GM23248 (cell line): ENCODE data around the gene NAPG. TPM values are rescaled to one million over a fixed set of nuclear protein-coding genes. Genes with fewer than 3 reads are reported as not detected.
"Not testable (repeated sequence)": the region's sequence is repeated elsewhere in the genome, so short reads cannot be mapped to it uniquely, and the experiment has no call there.

Experiments
- DNase-seq: peaks from one replicate; pipeline ENCODE4 v3.0.0-alpha.2; 2015
- H2AFZ ChIP-seq: fragments of 200-600 bp; sonication (generic); 2 replicates; pipeline ENCODE4 v1.6.1; 2016; ENCODE audit warnings: antibody characterized with exemption
- H3F3A ChIP-seq: fragments of 200-600 bp; sonication (generic); 2 replicates; pipeline ENCODE4 v1.6.1; 2016; ENCODE audit warnings: mild to moderate bottlenecking, antibody characterized with exemption, mixed run types; ENCODE audit not compliant: insufficient read depth
- H3K27ac ChIP-seq: fragments of 200-600 bp; sonication (generic); 2 replicates; pipeline ENCODE4 v1.5.1; 2016; ENCODE audit warnings: mild to moderate bottlenecking
- H3K27me3 ChIP-seq: fragments of 200-600 bp; sonication (generic); replicated peaks from 2 replicates; pipeline ENCODE4 v1.6.1; 2016; ENCODE audit warnings: mild to moderate bottlenecking; ENCODE audit not compliant: insufficient read depth
- H3K36me3 ChIP-seq: fragments of 200-600 bp; sonication (generic); 2 replicates; pipeline ENCODE4 v1.6.1; 2016; ENCODE audit warnings: low read depth, mild to moderate bottlenecking
- H3K4me1 ChIP-seq: fragments of 200-600 bp; sonication (generic); 2 replicates; pipeline ENCODE4 v1.6.1; 2016; ENCODE audit warnings: mild to moderate bottlenecking; ENCODE audit not compliant: insufficient read depth
- H3K4me2 ChIP-seq: fragments of 200-600 bp; sonication (generic); one replicate; pipeline ENCODE4 v1.6.1; 2016; ENCODE audit warnings: mild to moderate bottlenecking; ENCODE audit not compliant: unreplicated experiment
- H3K4me3 ChIP-seq: fragments of 200-600 bp; sonication (generic); 2 replicates; pipeline ENCODE4 v1.5.1; 2016; ENCODE audit warnings: mild to moderate bottlenecking
- H3K79me2 ChIP-seq: fragments of 200-600 bp; sonication (generic); 2 replicates; pipeline ENCODE4 v1.6.1; 2016; ENCODE audit warnings: mild to moderate bottlenecking; ENCODE audit not compliant: insufficient read depth
- H3K9ac ChIP-seq: fragments of 200-600 bp; sonication (generic); 2 replicates; pipeline ENCODE4 v1.6.1; 2016; ENCODE audit warnings: mild to moderate bottlenecking
- H3K9me2 ChIP-seq: fragments of 200-600 bp; sonication (generic); 2 replicates; pipeline ENCODE4 v1.6.1; 2016; ENCODE audit warnings: mixed run types, mild to moderate bottlenecking, moderate library complexity; ENCODE audit not compliant: insufficient read depth
- H3K9me3 ChIP-seq: fragments of 200-600 bp; sonication (generic); one replicate; pipeline ENCODE4 v1.6.1; 2017; ENCODE audit warnings: low read depth
- H4K20me1 ChIP-seq: fragments of 200-600 bp; sonication (generic); 2 replicates; pipeline ENCODE4 v1.6.0; 2016; ENCODE audit not compliant: insufficient read depth
- EZH2 ChIP-seq: fragments of 200-600 bp; sonication (generic); IDR thresholded peaks from 2 replicates; pipeline ENCODE4 v1.6.1; 2018; ENCODE audit warnings: antibody characterized with exemption, mild to moderate bottlenecking; ENCODE audit not compliant: insufficient read depth, poor library complexity, severe bottlenecking
- EZH2phosphoT487 ChIP-seq: fragments of 200-600 bp; sonication (generic); IDR thresholded peaks from 2 replicates; pipeline ENCODE4 v1.6.1; 2018; ENCODE audit warnings: antibody characterized with exemption, moderate library complexity, mild to moderate bottlenecking, low read depth; ENCODE audit not compliant: insufficient read depth
- WGBS, 2 experiments: methylation state at CpG; one replicate each; pipeline ENCODE4 v1.1.6; 2015 to 2017; ENCODE audit warnings: low lambda C conversion rate in 2 of 2, low coverage in 1 of 2; ENCODE audit errors: missing lambda C conversion rate in 2 of 2; 5-methylcytosine and 5-hydroxymethylcytosine counted together
- in situ Hi-C: fragments of 300-500 bp; cut with MboI; formaldehyde crosslinking; loops from 2 replicates; pipeline ENCODE4 v1.15.0; 2020
- polyA plus RNA-seq: library from polyadenylated mRNA; unstranded; fragments of >200 nt; fragmentation: Nextera tagmentation; extraction: Ambion mirVana; gene quantifications from 2 replicates; pipeline ENCODE4 v1.2.1, GENCODE V29; 2016
- total RNA-seq: library from RNA; depleted of rRNA; stranded (reverse); fragments of >200 nt; shearing (Covaris generic); gene quantifications from 2 replicates; pipeline ENCODE4 v1.2.3, GENCODE V29; 2014

Gene NAPG
- total and polyA plus RNA-seq, 2 experiments from 2014 or later, result 24.5 to 33.6 TPM

DNA sequence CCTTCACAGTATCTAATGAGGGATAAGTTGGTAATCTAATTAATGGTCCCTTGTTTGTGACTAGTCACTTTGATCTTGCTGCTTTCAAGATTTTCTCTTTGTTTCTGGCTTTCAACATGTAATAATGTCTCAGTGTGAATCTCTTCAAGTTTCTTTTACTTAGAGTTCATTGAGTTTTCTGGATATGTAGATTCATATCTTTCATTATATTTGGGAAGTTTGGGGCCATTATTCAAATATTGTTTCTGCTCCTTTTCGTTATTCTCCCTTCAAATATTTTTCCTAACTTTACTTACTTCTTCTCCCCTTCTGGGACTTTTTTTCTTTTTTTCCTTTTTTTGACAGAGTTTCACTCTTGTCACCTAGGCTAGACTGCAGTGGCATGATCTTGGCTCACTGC, 21.1 kb upstream of the NAPG start:
- Histone ChIP-seq H3K4me1 (0 out of 2 replicates have a peak, but pooled peaks cover 4% of the 10 kb centered on the region), H3K9me3 (no peaks in the 10 kb centered on the region), H3K27ac (no peak overlapping the region), H2AFZ (no peak overlapping the region), H3K79me2 (no peaks in the 10 kb centered on the region), H3K36me3 (no peaks in the 10 kb centered on the region), H3K27me3 (no peaks in the 10 kb centered on the region), H3K4me3 (no peak overlapping the region), H3K4me2 (no peak overlapping the region), H4K20me1 (no peaks in the 10 kb centered on the region), H3K9ac (no peak overlapping the region), H3K9me2 (no peaks in the 10 kb centered on the region), H3F3A (no peaks in the 10 kb centered on the region)
- DNase-seq, result no peak
- in situ Hi-C loops, result loop anchor here (25.0 kb wide), 1 partner anchor 817 kb away; no protein-coding TSS in a partner anchor
- TF ChIP-seq EZH2phosphoT487, result no peak
- TF ChIP-seq EZH2, result no peak
- 6 to 7% methylated on average over 1 of the region's 1 CpG for WGBS, 2 experiments

DNA sequence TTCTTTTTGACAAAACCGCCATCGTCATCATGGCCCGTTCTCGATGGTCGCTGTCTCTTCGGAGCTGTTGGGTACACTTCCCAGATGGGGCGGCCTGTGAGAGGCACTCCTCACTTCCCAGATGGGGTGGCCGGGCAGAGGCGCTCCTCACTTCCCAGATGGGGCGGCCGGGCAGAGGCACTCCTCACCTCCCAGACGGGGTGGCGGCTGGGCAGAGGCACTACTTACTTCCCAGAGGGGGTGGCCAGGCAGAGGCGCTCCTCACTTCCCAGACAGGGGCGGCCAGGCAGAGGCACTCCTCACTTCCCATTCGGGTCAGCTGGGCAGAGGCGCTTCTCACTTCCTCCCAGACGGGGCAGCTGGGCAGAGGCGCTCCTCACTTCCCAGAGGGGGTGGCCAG, 19.9 kb upstream of the NAPG start:
- not testable (repeated sequence) for H3K36me3 ChIP-seq, H3K9me3 ChIP-seq, H4K20me1 ChIP-seq, H3K27me3 ChIP-seq, DNase-seq, H3K79me2 ChIP-seq, H3K9me2 ChIP-seq, H3F3A ChIP-seq, H3K4me3 ChIP-seq, H3K9ac ChIP-seq, H3K4me1 ChIP-seq, H3K4me2 ChIP-seq, H2AFZ ChIP-seq, H3K27ac ChIP-seq
- in situ Hi-C loops, result loop anchor here (25.0 kb wide), 1 partner anchor 819 kb away; no protein-coding TSS in a partner anchor
- 78 to 83% methylated on average over 10 to 19 of the region's 19 CpGs for WGBS, 2 experiments

DNA sequence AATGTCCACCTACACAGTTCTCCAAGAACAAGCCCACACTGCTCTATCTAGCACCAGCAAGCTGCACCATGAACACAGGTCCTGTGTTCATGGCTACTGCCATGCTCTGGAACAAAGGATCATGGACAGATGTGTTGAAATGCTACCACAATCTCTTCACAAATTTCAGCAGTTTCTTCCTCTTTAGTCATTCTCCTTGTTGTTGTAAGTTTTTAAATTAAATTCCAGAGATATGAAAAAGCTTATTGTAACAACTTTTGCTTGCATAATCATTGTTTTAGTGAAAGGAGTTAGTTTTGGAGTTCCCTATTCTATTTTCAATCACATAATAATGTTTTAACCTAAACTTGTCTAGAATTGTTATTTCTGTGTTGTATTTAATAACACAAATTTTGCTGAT, 17.2 kb upstream of the NAPG start:
- no peak for DNase-seq
- H3F3A ChIP-seq, result no peaks in the 10 kb centered on the region
- TF ChIP-seq EZH2 (no peak), EZH2phosphoT487 (no peak)
- H3K36me3 ChIP-seq, result no peaks in the 10 kb centered on the region
- H3K4me3 ChIP-seq, result no peak overlapping the region
- H3K9me2 ChIP-seq, result no peaks in the 10 kb centered on the region
- H3K9me3 ChIP-seq, result no peaks in the 10 kb centered on the region
- no peak overlapping the region for H3K4me2 ChIP-seq
- H3K9ac ChIP-seq, result no peak overlapping the region
- no peak overlapping the region for H3K27ac ChIP-seq
- no peaks in the 10 kb centered on the region for H4K20me1 ChIP-seq
- H2AFZ ChIP-seq, result no peak overlapping the region
- H3K4me1 ChIP-seq, result 0 out of 2 replicates have a peak, but pooled peaks cover 4% of the 10 kb centered on the region
- no peaks in the 10 kb centered on the region for H3K79me2 ChIP-seq
- no peaks in the 10 kb centered on the region for H3K27me3 ChIP-seq
- in situ Hi-C loops, result loop anchor here (25.0 kb wide), 1 partner anchor 821 kb away; no protein-coding TSS in a partner anchor

DNA sequence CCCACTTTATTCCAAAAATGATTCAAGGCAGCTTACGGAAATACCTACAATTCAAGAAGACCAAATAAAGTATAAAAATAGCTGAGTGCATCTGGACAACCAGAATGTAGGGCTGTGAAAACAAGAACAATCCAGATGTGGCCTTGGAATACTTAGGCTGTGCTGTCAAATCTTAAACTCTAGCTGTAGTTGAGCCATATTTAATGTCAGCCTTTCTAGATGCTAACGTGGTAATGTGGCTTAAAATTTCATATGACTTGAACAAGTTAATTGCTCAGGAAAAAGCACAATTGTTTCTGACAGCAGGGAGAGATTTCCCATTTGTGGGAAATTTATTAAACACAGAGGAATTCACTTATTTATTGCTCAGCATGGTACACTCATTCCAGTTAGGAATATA, 14.6 kb upstream of the NAPG start:
- H3K27ac ChIP-seq, result no peak overlapping the region
- 0 out of 2 replicates have a peak, but pooled peaks cover 4% of the 10 kb centered on the region for H3K4me1 ChIP-seq
- no peak overlapping the region for H3K4me2 ChIP-seq
- no peaks in the 10 kb centered on the region for H3K9me3 ChIP-seq
- no peak overlapping the region for H3K4me3 ChIP-seq
- H3K27me3 ChIP-seq, result no peaks in the 10 kb centered on the region
- no peak for DNase-seq
- no peaks in the 10 kb centered on the region for H4K20me1 ChIP-seq
- H3K9ac ChIP-seq, result no peak overlapping the region
- H2AFZ ChIP-seq, result no peak overlapping the region
- H3K79me2 ChIP-seq, result no peaks in the 10 kb centered on the region
- no peaks in the 10 kb centered on the region for H3K36me3 ChIP-seq
- no peaks in the 10 kb centered on the region for H3K9me2 ChIP-seq
- TF ChIP-seq EZH2phosphoT487 (no peak), EZH2 (no peak)
- in situ Hi-C loops, result loop anchor here (10.0 to 25.0 kb wide), 2 partner anchors 496 to 824 kb away; no protein-coding TSS in a partner anchor
- WGBS, 2 experiments, result 38 to 50% methylated on average over 2 of the region's 2 CpGs
- H3F3A ChIP-seq, result no peaks in the 10 kb centered on the region

DNA sequence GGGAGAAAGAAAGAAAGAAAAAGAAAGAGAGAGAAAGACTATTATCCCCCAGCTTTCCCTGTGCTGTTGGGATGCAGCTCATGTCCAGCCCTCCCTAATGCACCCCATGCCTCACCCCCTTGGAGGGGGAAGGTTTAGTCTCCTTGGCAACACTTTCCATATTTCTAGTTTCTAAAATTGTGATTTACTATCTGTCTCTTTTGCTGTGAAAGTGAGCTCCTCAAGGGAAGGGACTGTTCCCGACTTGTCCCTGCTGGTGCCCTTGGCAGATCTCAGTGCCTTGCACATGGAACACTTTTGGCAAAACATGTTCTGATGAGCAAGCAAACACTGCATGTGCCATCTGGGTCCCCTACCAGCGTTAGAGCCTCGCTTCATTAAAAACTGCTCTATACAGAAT, 11.7 kb upstream of the NAPG start:
- no peak overlapping the region for H3K4me3 ChIP-seq
- H3K27ac ChIP-seq, result no peak overlapping the region
- no peaks in the 10 kb centered on the region for H3K9me3 ChIP-seq
- H3K36me3 ChIP-seq, result no peaks in the 10 kb centered on the region
- no peak overlapping the region for H3K4me2 ChIP-seq
- no peaks in the 10 kb centered on the region for H3K79me2 ChIP-seq
- no peak for DNase-seq
- H2AFZ ChIP-seq, result no peak overlapping the region
- TF ChIP-seq EZH2phosphoT487 (no peak), EZH2 (no peak)
- no peaks in the 10 kb centered on the region for H4K20me1 ChIP-seq
- WGBS, 2 experiments, result 14 to 18% methylated on average over 3 of the region's 3 CpGs
- H3K9me2 ChIP-seq, result no peaks in the 10 kb centered on the region
- in situ Hi-C loops, result loop anchor here (10.0 to 25.0 kb wide), 2 partner anchors 499 to 827 kb away; no protein-coding TSS in a partner anchor
- H3K9ac ChIP-seq, result no peak overlapping the region
- peaks cover 3% of the 10 kb centered on the region; the same call in 1 of the 2 replicates for H3F3A ChIP-seq
- no peaks in the 10 kb centered on the region for H3K27me3 ChIP-seq
- H3K4me1 ChIP-seq, result peaks cover 6% of the 10 kb centered on the region
